Measurements from ENCODE around the gene STIP1. TPM values are rescaled to one million over a fixed set of nuclear protein-coding genes. Genes with fewer than 3 reads are reported as not detected.

STIP1 gene
- total and polyA plus RNA-seq, 4 donors, result 22.6 to 58.1 (median 42.5) TPM

DNA sequence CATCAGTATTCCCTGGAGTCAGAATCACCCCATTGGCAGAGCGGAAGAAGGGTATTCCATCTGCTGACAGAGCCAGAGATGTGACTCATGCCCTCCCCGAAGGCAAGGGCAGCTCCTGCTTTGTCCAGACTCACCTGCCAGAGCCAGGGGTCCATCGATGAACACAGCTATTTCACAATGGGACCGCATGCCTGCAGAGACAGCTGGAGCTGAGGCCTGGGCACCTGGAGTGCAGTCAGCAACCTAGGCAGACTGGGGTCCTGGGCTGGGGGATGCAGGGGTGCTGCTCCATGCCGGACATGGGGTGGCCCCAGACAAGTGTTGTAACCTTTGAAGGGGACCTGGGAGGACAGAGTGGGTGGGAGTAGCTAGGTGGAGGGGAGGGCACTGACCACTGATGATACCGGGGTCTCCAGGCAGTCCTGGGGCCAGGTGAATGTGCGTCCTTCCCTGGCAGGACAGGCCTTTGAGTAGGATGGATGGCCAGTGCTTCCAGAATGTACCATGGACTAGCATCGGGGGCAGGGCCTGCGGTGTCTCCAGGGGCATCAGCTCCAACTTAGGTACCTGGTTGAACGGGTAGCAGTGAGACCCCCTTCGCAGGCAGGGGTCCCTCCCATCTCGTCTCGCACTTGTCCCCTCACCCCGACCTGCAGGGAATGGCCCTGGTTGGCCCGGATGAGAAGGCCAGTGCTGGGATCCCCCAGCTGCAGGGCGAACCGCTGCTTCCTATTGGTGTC is 38.4 kb downstream of the STIP1 start:
- Histone ChIP-seq H3K27me3 (ENCODE audit: control insufficient read depth in 4 of 4, insufficient read depth in 4 of 4, low read length in 3 of 4) (no peaks in the 10 kb centered on the region), H3K27ac (ENCODE audit: low read depth in 1 of 2, low read length in 2 of 2) (no peak overlapping the region), H3K4me3 (ENCODE audit: low read depth in 1 of 3, low read length in 3 of 3) (no peak overlapping the region), H3K4me1 (ENCODE audit: control insufficient read depth in 4 of 4, insufficient read depth in 4 of 4, low read length in 3 of 4) (peaks cover 11 to 33% (median 23%) of the 10 kb centered on the region in 4 donors), H3K9me3 (ENCODE audit: control insufficient read depth in 4 of 4, low read length in 3 of 4) (no peaks in the 10 kb centered on the region), H3K36me3 (ENCODE audit: control insufficient read depth in 4 of 4, insufficient read depth in 3 of 4, low read depth in 1 of 4, low read length in 3 of 4) (peaks cover 0 to 24% (median 9%) of the 10 kb centered on the region in 4 donors), H3K9ac (ENCODE audit: low read depth in 1 of 2, low read length in 2 of 2) (no peak overlapping the region)
- TF ChIP-seq HNF4G (IDR thresholded peaks at IDR 0.05) (no peak), YY1 (IDR thresholded peaks at IDR 0.05) (no peak), TAF1 (conservative IDR thresholded peaks at IDR 0.05) (no peak), FOXA1 (IDR thresholded peaks at IDR 0.05) (no peak), NR2F2 (IDR thresholded peaks at IDR 0.05) (no peak), RAD21 (IDR thresholded peaks at IDR 0.05) (no peak), SP1 (IDR thresholded peaks at IDR 0.05) (no peak), GABPA (IDR thresholded peaks at IDR 0.05 in 1 of 2, conservative IDR thresholded peaks at IDR 0.05 in 1 of 2) (no peak), HNF4A (conservative IDR thresholded peaks at IDR 0.05) (no peak), RXRA (IDR thresholded peaks at IDR 0.05) (no peak), FOXA2 (IDR thresholded peaks at IDR 0.05) (no peak), JUND (IDR thresholded peaks at IDR 0.05) (no peak), EGR1 (IDR thresholded peaks at IDR 0.05; ENCODE audit: low read depth in 2 of 2) (no peak)
- TF ChIP-seq, protein P1, sequence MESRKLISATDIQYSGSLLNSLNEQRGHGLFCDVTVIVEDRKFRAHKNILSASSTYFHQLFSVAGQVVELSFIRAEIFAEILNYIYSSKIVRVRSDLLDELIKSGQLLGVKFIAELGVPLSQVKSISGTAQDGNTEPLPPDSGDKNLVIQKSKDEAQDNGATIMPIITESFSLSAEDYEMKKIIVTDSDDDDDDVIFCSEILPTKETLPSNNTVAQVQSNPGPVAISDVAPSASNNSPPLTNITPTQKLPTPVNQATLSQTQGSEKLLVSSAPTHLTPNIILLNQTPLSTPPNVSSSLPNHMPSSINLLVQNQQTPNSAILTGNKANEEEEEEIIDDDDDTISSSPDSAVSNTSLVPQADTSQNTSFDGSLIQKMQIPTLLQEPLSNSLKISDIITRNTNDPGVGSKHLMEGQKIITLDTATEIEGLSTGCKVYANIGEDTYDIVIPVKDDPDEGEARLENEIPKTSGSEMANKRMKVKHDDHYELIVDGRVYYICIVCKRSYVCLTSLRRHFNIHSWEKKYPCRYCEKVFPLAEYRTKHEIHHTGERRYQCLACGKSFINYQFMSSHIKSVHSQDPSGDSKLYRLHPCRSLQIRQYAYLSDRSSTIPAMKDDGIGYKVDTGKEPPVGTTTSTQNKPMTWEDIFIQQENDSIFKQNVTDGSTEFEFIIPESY (IDR thresholded peaks at IDR 0.05), result no peak
- TF ChIP-seq, protein P2, sequence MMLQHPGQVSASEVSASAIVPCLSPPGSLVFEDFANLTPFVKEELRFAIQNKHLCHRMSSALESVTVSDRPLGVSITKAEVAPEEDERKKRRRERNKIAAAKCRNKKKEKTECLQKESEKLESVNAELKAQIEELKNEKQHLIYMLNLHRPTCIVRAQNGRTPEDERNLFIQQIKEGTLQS (IDR thresholded peaks at IDR 0.05), result no peak
- TF ChIP-seq, protein P3, sequence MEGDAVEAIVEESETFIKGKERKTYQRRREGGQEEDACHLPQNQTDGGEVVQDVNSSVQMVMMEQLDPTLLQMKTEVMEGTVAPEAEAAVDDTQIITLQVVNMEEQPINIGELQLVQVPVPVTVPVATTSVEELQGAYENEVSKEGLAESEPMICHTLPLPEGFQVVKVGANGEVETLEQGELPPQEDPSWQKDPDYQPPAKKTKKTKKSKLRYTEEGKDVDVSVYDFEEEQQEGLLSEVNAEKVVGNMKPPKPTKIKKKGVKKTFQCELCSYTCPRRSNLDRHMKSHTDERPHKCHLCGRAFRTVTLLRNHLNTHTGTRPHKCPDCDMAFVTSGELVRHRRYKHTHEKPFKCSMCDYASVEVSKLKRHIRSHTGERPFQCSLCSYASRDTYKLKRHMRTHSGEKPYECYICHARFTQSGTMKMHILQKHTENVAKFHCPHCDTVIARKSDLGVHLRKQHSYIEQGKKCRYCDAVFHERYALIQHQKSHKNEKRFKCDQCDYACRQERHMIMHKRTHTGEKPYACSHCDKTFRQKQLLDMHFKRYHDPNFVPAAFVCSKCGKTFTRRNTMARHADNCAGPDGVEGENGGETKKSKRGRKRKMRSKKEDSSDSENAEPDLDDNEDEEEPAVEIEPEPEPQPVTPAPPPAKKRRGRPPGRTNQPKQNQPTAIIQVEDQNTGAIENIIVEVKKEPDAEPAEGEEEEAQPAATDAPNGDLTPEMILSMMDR (IDR thresholded peaks at IDR 0.05; ENCODE audit: low read depth, low read length, missing input control), result no peak
- TF ChIP-seq, protein P4, sequence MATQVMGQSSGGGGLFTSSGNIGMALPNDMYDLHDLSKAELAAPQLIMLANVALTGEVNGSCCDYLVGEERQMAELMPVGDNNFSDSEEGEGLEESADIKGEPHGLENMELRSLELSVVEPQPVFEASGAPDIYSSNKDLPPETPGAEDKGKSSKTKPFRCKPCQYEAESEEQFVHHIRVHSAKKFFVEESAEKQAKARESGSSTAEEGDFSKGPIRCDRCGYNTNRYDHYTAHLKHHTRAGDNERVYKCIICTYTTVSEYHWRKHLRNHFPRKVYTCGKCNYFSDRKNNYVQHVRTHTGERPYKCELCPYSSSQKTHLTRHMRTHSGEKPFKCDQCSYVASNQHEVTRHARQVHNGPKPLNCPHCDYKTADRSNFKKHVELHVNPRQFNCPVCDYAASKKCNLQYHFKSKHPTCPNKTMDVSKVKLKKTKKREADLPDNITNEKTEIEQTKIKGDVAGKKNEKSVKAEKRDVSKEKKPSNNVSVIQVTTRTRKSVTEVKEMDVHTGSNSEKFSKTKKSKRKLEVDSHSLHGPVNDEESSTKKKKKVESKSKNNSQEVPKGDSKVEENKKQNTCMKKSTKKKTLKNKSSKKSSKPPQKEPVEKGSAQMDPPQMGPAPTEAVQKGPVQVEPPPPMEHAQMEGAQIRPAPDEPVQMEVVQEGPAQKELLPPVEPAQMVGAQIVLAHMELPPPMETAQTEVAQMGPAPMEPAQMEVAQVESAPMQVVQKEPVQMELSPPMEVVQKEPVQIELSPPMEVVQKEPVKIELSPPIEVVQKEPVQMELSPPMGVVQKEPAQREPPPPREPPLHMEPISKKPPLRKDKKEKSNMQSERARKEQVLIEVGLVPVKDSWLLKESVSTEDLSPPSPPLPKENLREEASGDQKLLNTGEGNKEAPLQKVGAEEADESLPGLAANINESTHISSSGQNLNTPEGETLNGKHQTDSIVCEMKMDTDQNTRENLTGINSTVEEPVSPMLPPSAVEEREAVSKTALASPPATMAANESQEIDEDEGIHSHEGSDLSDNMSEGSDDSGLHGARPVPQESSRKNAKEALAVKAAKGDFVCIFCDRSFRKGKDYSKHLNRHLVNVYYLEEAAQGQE (IDR thresholded peaks at IDR 0.05), result no peak
- TF ChIP-seq, protein P5, sequence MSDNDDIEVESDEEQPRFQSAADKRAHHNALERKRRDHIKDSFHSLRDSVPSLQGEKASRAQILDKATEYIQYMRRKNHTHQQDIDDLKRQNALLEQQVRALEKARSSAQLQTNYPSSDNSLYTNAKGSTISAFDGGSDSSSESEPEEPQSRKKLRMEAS (IDR thresholded peaks at IDR 0.05), result no peak
- no peak for DNase-seq (ENCODE audit: low spot score)
- WGBS, result 95% methylated on average over 17 of the region's 17 CpGs

All from liver (tissue), 9 donors.